ENCODE data around the gene TRA2A. TPM values are rescaled to one million over a fixed set of nuclear protein-coding genes. Genes with fewer than 3 reads are reported as not detected.
A peak's percentile ranks its signal among the peaks of the same experiment; 100 is the strongest.

TRA2A gene
- total and polyA plus RNA-seq, 9 of the 15 experiments (the other 6 are each of a cell fraction or from before 2014, with no cell fraction given): 22.7 to 210 (median 73.9) TPM

DNA sequence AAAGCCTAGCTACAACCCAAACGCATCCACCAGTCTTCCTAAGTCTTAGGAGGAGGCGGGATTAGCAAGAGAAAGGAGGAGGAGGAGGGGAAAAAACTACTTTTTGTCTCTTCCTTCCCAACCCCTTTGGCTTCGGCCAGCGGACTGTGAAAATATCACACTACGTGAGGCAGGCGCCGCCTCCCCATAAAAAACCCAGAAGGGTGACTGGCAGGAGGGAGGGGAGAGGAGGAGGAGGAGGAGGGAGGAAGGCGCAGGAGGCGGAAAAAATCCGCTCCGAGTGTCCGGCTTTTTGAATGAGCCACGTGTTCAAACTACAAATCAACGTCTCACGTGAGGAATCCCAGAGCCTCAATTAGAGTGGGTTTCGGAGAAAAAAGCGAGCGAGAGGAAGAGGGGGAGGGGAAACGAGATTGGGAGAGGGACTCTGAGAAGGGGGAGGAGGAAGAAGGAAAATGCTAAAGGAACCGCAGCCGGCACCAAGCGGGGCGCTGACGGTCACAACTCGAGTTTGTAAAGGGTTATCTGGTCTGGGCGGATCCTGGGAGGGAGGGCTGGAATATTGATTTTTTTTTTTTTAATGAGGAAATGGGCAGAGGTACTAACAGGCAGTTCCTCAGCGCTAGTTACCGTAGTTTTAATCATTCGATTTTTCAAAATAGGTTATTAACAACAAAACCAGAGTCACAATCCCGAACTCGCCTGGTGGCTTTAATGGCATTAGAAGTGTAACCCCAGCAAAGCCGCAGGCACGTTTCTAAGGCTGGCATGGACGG is 61.3 kb downstream of the TRA2A start, which contains the start of gene IGF2BP3 (continued):
- TF ChIP-seq, protein P1, sequence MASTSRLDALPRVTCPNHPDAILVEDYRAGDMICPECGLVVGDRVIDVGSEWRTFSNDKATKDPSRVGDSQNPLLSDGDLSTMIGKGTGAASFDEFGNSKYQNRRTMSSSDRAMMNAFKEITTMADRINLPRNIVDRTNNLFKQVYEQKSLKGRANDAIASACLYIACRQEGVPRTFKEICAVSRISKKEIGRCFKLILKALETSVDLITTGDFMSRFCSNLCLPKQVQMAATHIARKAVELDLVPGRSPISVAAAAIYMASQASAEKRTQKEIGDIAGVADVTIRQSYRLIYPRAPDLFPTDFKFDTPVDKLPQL (IDR thresholded peaks at IDR 0.05; ENCODE audit: extremely low read depth, insufficient read length): no peak
- TF ChIP-seq RNF2 (IDR thresholded peaks at IDR 0.05) (peak; percentile 89), KHSRP (IDR thresholded peaks at IDR 0.05) (no peak), RBM14 (IDR thresholded peaks at IDR 0.05; ENCODE audit: borderline replicate concordance, insufficient read depth, low read depth, low read length) (no peak), MEF2D (tag; conservative IDR thresholded peaks at IDR 0.05; ENCODE audit: low read depth) (0 out of 2 replicates have a peak, but pooled peaks have one; percentile 28), ETV1 (tag; conservative IDR thresholded peaks at IDR 0.05; ENCODE audit: low read depth) (peak; percentile 86), CBX8 (IDR thresholded peaks at IDR 0.05; ENCODE audit: borderline replicate concordance, extremely low read depth, low read depth, low read length, poor library complexity, severe bottlenecking) (no peak), HNRNPK (IDR thresholded peaks at IDR 0.05; ENCODE audit: low read depth, low read length, poor library complexity, severe bottlenecking) (peak; percentile 82), DNMT1 (IDR thresholded peaks at IDR 0.05) (no peak), TARDBP (IDR thresholded peaks at IDR 0.05) (peak; percentile 69), MIER1 (IDR thresholded peaks at IDR 0.05; ENCODE audit: low read depth) (no peak), ZNF57 (CRISPR knock-in tag; IDR thresholded peaks at IDR 0.05) (no peak)
- TF ChIP-seq, protein P2, sequence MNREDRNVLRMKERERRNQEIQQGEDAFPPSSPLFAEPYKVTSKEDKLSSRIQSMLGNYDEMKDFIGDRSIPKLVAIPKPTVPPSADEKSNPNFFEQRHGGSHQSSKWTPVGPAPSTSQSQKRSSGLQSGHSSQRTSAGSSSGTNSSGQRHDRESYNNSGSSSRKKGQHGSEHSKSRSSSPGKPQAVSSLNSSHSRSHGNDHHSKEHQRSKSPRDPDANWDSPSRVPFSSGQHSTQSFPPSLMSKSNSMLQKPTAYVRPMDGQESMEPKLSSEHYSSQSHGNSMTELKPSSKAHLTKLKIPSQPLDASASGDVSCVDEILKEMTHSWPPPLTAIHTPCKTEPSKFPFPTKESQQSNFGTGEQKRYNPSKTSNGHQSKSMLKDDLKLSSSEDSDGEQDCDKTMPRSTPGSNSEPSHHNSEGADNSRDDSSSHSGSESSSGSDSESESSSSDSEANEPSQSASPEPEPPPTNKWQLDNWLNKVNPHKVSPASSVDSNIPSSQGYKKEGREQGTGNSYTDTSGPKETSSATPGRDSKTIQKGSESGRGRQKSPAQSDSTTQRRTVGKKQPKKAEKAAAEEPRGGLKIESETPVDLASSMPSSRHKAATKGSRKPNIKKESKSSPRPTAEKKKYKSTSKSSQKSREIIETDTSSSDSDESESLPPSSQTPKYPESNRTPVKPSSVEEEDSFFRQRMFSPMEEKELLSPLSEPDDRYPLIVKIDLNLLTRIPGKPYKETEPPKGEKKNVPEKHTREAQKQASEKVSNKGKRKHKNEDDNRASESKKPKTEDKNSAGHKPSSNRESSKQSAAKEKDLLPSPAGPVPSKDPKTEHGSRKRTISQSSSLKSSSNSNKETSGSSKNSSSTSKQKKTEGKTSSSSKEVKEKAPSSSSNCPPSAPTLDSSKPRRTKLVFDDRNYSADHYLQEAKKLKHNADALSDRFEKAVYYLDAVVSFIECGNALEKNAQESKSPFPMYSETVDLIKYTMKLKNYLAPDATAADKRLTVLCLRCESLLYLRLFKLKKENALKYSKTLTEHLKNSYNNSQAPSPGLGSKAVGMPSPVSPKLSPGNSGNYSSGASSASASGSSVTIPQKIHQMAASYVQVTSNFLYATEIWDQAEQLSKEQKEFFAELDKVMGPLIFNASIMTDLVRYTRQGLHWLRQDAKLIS (CRISPR knock-in tag; IDR thresholded peaks at IDR 0.05): peak; percentile 53; the same call in 1 of the 2 replicates
- TF ChIP-seq, protein P3, sequence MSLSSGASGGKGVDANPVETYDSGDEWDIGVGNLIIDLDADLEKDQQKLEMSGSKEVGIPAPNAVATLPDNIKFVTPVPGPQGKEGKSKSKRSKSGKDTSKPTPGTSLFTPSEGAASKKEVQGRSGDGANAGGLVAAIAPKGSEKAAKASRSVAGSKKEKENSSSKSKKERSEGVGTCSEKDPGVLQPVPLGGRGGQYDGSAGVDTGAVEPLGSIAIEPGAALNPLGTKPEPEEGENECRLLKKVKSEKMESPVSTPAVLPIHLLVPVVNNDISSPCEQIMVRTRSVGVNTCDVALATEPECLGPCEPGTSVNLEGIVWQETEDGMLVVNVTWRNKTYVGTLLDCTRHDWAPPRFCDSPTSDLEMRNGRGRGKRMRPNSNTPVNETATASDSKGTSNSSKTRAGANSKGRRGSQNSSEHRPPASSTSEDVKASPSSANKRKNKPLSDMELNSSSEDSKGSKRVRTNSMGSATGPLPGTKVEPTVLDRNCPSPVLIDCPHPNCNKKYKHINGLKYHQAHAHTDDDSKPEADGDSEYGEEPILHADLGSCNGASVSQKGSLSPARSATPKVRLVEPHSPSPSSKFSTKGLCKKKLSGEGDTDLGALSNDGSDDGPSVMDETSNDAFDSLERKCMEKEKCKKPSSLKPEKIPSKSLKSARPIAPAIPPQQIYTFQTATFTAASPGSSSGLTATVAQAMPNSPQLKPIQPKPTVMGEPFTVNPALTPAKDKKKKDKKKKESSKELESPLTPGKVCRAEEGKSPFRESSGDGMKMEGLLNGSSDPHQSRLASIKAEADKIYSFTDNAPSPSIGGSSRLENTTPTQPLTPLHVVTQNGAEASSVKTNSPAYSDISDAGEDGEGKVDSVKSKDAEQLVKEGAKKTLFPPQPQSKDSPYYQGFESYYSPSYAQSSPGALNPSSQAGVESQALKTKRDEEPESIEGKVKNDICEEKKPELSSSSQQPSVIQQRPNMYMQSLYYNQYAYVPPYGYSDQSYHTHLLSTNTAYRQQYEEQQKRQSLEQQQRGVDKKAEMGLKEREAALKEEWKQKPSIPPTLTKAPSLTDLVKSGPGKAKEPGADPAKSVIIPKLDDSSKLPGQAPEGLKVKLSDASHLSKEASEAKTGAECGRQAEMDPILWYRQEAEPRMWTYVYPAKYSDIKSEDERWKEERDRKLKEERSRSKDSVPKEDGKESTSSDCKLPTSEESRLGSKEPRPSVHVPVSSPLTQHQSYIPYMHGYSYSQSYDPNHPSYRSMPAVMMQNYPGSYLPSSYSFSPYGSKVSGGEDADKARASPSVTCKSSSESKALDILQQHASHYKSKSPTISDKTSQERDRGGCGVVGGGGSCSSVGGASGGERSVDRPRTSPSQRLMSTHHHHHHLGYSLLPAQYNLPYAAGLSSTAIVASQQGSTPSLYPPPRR (CRISPR knock-in tag; IDR thresholded peaks at IDR 0.05; ENCODE audit: borderline replicate concordance): no peak
- TF ChIP-seq, protein P4, sequence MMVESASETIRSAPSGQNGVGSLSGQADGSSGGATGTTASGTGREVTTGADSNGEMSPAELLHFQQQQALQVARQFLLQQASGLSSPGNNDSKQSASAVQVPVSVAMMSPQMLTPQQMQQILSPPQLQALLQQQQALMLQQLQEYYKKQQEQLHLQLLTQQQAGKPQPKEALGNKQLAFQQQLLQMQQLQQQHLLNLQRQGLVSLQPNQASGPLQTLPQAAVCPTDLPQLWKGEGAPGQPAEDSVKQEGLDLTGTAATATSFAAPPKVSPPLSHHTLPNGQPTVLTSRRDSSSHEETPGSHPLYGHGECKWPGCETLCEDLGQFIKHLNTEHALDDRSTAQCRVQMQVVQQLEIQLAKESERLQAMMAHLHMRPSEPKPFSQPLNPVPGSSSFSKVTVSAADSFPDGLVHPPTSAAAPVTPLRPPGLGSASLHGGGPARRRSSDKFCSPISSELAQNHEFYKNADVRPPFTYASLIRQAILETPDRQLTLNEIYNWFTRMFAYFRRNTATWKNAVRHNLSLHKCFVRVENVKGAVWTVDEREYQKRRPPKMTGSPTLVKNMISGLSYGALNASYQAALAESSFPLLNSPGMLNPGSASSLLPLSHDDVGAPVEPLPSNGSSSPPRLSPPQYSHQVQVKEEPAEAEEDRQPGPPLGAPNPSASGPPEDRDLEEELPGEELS (CRISPR knock-in tag; IDR thresholded peaks at IDR 0.05; ENCODE audit: borderline replicate concordance): no peak

Measured in K562 (cell line).